Measurements from ENCODE around the gene HAUS3. TPM values are rescaled to one million over a fixed set of nuclear protein-coding genes. Genes with fewer than 3 reads are reported as not detected.
"Not testable (repeated sequence)": the region's sequence is repeated elsewhere in the genome, so short reads cannot be mapped to it uniquely, and the experiment has no call there.

HAUS3 gene
- total and polyA plus RNA-seq, 4 donors: 2.3 to 13.9 (median 5.3) TPM

DNA sequence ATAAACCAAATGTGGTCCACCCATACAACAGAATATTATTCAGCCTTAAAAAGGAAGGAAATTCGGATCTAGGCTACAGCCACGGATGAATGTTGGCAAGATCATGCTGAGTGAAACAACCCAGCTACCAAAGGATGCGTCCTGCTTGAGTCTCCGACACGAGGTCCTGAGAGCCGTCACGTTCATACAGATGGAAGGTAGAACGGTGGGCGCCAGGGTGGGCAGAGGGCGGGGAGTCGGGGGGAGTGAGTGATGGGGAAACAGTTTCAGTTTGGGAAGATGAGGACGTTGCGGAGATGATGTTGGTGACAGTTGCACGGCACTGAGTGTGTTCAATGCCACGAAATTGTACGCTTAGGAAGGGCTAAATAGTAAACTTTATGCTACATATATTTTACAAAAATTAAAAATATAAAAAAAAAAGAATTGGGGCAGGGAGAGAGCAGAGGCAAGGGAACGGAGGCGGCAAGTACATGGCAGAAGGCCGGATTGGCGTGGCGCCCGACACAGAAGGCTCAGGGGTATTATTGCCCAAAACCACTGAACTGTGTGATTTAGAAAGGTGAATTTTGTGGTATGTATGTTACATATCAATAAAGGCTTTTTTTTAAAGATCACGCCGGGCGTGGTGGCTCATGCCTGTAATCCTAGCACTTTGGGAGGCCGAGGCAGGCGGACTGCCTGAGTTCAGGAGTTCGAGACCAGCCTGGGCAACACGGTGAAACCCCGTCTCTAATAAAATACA, 34.8 kb upstream of the HAUS3 start:
- no peak for DNase-seq (ENCODE audit: low spot score)
- no peaks in the 10 kb centered on the region for H3K9me3 ChIP-seq (ENCODE audit: control insufficient read depth in 4 of 4, low read length in 3 of 4)
- TF ChIP-seq, protein P1, sequence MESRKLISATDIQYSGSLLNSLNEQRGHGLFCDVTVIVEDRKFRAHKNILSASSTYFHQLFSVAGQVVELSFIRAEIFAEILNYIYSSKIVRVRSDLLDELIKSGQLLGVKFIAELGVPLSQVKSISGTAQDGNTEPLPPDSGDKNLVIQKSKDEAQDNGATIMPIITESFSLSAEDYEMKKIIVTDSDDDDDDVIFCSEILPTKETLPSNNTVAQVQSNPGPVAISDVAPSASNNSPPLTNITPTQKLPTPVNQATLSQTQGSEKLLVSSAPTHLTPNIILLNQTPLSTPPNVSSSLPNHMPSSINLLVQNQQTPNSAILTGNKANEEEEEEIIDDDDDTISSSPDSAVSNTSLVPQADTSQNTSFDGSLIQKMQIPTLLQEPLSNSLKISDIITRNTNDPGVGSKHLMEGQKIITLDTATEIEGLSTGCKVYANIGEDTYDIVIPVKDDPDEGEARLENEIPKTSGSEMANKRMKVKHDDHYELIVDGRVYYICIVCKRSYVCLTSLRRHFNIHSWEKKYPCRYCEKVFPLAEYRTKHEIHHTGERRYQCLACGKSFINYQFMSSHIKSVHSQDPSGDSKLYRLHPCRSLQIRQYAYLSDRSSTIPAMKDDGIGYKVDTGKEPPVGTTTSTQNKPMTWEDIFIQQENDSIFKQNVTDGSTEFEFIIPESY (IDR thresholded peaks at IDR 0.05): no peak
- TF ChIP-seq HNF4A (conservative IDR thresholded peaks at IDR 0.05) (no peak), RXRA (IDR thresholded peaks at IDR 0.05) (no peak), CTCF (IDR thresholded peaks at IDR 0.05; ENCODE audit: low read depth, low read length, missing input control) (no peak), FOXA2 (IDR thresholded peaks at IDR 0.05) (no peak), JUND (IDR thresholded peaks at IDR 0.05) (no peak), FOXA1 (IDR thresholded peaks at IDR 0.05) (no peak), MAX (IDR thresholded peaks at IDR 0.05) (no peak), TAF1 (conservative IDR thresholded peaks at IDR 0.05) (no peak), HNF4G (IDR thresholded peaks at IDR 0.05) (no peak)
- WGBS: 96% methylated on average over 30 of the region's 30 CpGs
- no peaks in the 10 kb centered on the region for H3K36me3 ChIP-seq (ENCODE audit: control insufficient read depth in 4 of 4, insufficient read depth in 3 of 4, low read depth in 1 of 4, low read length in 3 of 4)
- no peak overlapping the region for H3K4me3 ChIP-seq (ENCODE audit: low read depth in 1 of 3, low read length in 3 of 3)
- no peaks in the 10 kb centered on the region for H3K4me1 ChIP-seq (ENCODE audit: control insufficient read depth in 4 of 4, insufficient read depth in 4 of 4, low read length in 3 of 4)
- no peaks in the 10 kb centered on the region for H3K27me3 ChIP-seq (ENCODE audit: control insufficient read depth in 4 of 4, insufficient read depth in 4 of 4, low read length in 3 of 4)
- no peak overlapping the region for H3K9ac ChIP-seq (ENCODE audit: low read depth in 1 of 2, low read length in 2 of 2)
- no peak overlapping the region for H3K27ac ChIP-seq (ENCODE audit: low read depth in 1 of 2, low read length in 2 of 2)

GRCh38 chr4:2275546-2276251, 33.8 kb upstream of the HAUS3 start:
- Histone ChIP-seq H3K27me3 (ENCODE audit: control insufficient read depth in 4 of 4, insufficient read depth in 4 of 4, low read length in 3 of 4) (no peaks in the 10 kb centered on the region), H3K4me3 (ENCODE audit: low read depth in 1 of 3, low read length in 3 of 3) (no peak overlapping the region), H3K4me1 (ENCODE audit: control insufficient read depth in 4 of 4, insufficient read depth in 4 of 4, low read length in 3 of 4) (no peaks in the 10 kb centered on the region), H3K36me3 (ENCODE audit: control insufficient read depth in 4 of 4, insufficient read depth in 3 of 4, low read depth in 1 of 4, low read length in 3 of 4) (no peaks in the 10 kb centered on the region), H3K9ac (ENCODE audit: low read depth in 1 of 2, low read length in 2 of 2) (no peak overlapping the region), H3K27ac (ENCODE audit: low read depth in 1 of 2, low read length in 2 of 2) (no peak overlapping the region), H3K9me3 (ENCODE audit: control insufficient read depth in 4 of 4, low read length in 3 of 4) (no peaks in the 10 kb centered on the region)
- WGBS: 97% methylated on average over 44 of the region's 44 CpGs
- DNase-seq (ENCODE audit: low spot score): no peak
- no peak for TF ChIP-seq HNF4G (IDR thresholded peaks at IDR 0.05)

DNA sequence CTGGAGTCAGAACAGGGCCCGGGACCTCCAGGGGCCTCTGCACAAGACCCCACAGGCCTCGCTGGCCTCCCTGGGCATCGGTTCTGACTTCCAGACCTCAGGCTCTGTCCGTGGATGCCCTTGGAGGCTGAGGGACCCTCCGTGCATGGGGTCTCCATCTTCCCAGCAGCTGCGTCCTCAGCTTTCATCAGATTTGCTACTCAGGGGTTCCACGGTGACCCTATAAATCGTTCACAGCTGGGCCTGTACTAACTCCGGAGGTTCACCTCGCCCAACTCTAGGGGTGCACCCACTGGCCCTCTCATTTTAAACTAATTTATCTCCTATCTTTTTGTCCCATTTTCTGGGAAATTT, 33.1 kb upstream of the HAUS3 start:
- H3K4me3 ChIP-seq (ENCODE audit: low read depth in 1 of 3, low read length in 3 of 3); H3K9ac ChIP-seq (ENCODE audit: low read depth in 1 of 2, low read length in 2 of 2); H3K4me1 ChIP-seq (ENCODE audit: control insufficient read depth in 4 of 4, insufficient read depth in 4 of 4, low read length in 3 of 4); DNase-seq (ENCODE audit: low spot score); H3K27me3 ChIP-seq (ENCODE audit: control insufficient read depth in 4 of 4, insufficient read depth in 4 of 4, low read length in 3 of 4); H3K27ac ChIP-seq (ENCODE audit: low read depth in 1 of 2, low read length in 2 of 2); H3K36me3 ChIP-seq (ENCODE audit: control insufficient read depth in 4 of 4, insufficient read depth in 3 of 4, low read depth in 1 of 4, low read length in 3 of 4); H3K9me3 ChIP-seq (ENCODE audit: control insufficient read depth in 4 of 4, low read length in 3 of 4): not testable (repeated sequence)
- WGBS: 97% methylated on average over 10 of the region's 10 CpGs

All from liver (tissue), 9 donors.